HepG2 (cell line): ENCODE measurements around the gene ZNF318. TPM values are rescaled to one million over a fixed set of nuclear protein-coding genes. Genes with fewer than 3 reads are reported as not detected.

Experiments used
- ATAC-seq: fragments of 200-7000 bp; cut with Tn5 transposase; 3 replicates; pipeline ENCODE4 v1.9.1; 2020; ENCODE audit warnings: mild to moderate bottlenecking, moderate library complexity
- BruUV-seq: library from RNA; stranded (reverse); fragments of 400-500 nt; replicated peaks from 2 replicates; lab custom pipeline; 2021; lab: Mats Ljungman, UMichigan
- CTCF ChIA-PET: fragments of 300-600 bp; formaldehyde crosslinking; extraction: SDS; loops from one replicate; lab custom pipeline; 2021; ENCODE audit warnings: low total read pairs, inconsistent platforms, low intra/inter-chr PET ratio; lab: Yijun Ruan, JAX
- POLR2A ChIA-PET: fragments of 350-600 bp; sonication (Branson Sonifier 250); formaldehyde crosslinking; loops from one replicate; lab custom pipeline; 2020; ENCODE audit warnings: antibody characterized with exemption, inconsistent platforms; lab: Yijun Ruan, JAX
- DNase-seq: peaks from one replicate; pipeline ENCODE4 v3.0.0-alpha.2; 2015; ENCODE audit warnings: low spot score
- FAIRE-seq: peaks from 3 replicates; lab custom pipeline; 2011; peaks lifted over from hg19 to GRCh38; lab: Jason Lieb, UNC
- H2AFZ ChIP-seq: one replicate; pipeline ENCODE4 v1.6.1; 2011; ENCODE audit warnings: low read length, inconsistent platforms
- H3K27ac ChIP-seq: fragments of 300-600 bp; 3 replicates; pipeline ENCODE4 v1.8.0; 2011; ENCODE audit warnings: mixed run types, mild to moderate bottlenecking, mixed read lengths, low read length, inconsistent platforms; ENCODE audit not compliant: insufficient read depth; ENCODE audit errors: extremely low read length
- H3K27me3 ChIP-seq, 2 experiments: fragments of 200-600 bp in 1 of 2; 2 replicates in 1 of 2; 3 replicates in 1 of 2; pipeline versions ENCODE4 v1.6.0 to v1.8.0; 2011; ENCODE audit warnings: low read length in 2 of 2, mild to moderate bottlenecking in 2 of 2, moderate library complexity in 2 of 2, inconsistent platforms in 1 of 2; ENCODE audit not compliant: insufficient read depth in 2 of 2, control insufficient read depth in 1 of 2
- H3K36me3 ChIP-seq, 2 experiments: fragments of 200-600 bp in 1 of 2; replicated peaks in 1 of 2; 2 replicates in 1 of 2; 3 replicates in 1 of 2; pipeline versions ENCODE4 v1.5.1 to v1.8.0; 2011; ENCODE audit warnings: low read length in 2 of 2, inconsistent platforms in 1 of 2; ENCODE audit not compliant: insufficient read depth in 2 of 2, control insufficient read depth in 1 of 2
- H3K4me1 ChIP-seq: 2 replicates; pipeline ENCODE4 v1.5.1; 2012; ENCODE audit warnings: low read length, inconsistent platforms; ENCODE audit not compliant: insufficient read depth
- H3K4me2 ChIP-seq: 2 replicates; pipeline ENCODE4 v1.6.0; 2011; ENCODE audit warnings: low read depth, low read length, inconsistent platforms
- H3K4me3 ChIP-seq, 3 experiments: fragments of 200-600 bp in 1 of 3; sonication (generic), shearing (Covaris generic) in 1 of 3; replicated peaks in 1 of 3; 2 replicates each; pipeline ENCODE4 v1.5.1; 2011 to 2016; ENCODE audit warnings: low read length in 3 of 3, inconsistent platforms in 2 of 3, low read depth in 2 of 3, mild to moderate bottlenecking in 2 of 3, control low read depth in 1 of 3, mixed read lengths in 1 of 3; ENCODE audit not compliant: insufficient read depth in 1 of 3
- H3K79me2 ChIP-seq: one replicate; pipeline ENCODE4 v1.6.1; 2011; ENCODE audit warnings: low read length, inconsistent platforms; ENCODE audit not compliant: insufficient read depth
- H3K9ac ChIP-seq: 2 replicates; pipeline ENCODE4 v1.6.0; 2011; ENCODE audit warnings: mild to moderate bottlenecking, low read depth, low read length, inconsistent platforms; ENCODE audit not compliant: insufficient read depth
- H3K9me3 ChIP-seq: 2 replicates; pipeline ENCODE4 v1.5.1; 2012; ENCODE audit warnings: mild to moderate bottlenecking, low read length
- H4K20me1 ChIP-seq: 2 replicates; pipeline ENCODE4 v1.6.0; 2011; ENCODE audit warnings: inconsistent platforms, mild to moderate bottlenecking, low read length, moderate library complexity; ENCODE audit not compliant: insufficient read depth
- MBD4 ChIP-seq: IDR thresholded peaks from 2 replicates; pipeline ENCODE4 v1.6.1; 2012; ENCODE audit warnings: low read length, inconsistent platforms, borderline replicate concordance
- PHF21A ChIP-seq: sonication (generic); formaldehyde crosslinking; IDR thresholded peaks from 2 replicates; pipeline ENCODE4 v1.5.0; 2020; ENCODE audit warnings: mild to moderate bottlenecking, missing genetic modification reagents
- PLRG1 ChIP-seq: fragments of 450-650 bp; conservative IDR thresholded peaks from 2 replicates; pipeline ENCODE4 v1.6.1; 2016
- SCMH1 ChIP-seq: sonication (generic); formaldehyde crosslinking; IDR thresholded peaks from 2 replicates; pipeline ENCODE4 v1.9.0; 2021; ENCODE audit warnings: missing genetic modification reagents, mild to moderate bottlenecking, borderline replicate concordance
- SNAPC2 ChIP-seq: sonication (generic); formaldehyde crosslinking; IDR thresholded peaks from 2 replicates; pipeline ENCODE4 v1.8.1; 2022; ENCODE audit warnings: mild to moderate bottlenecking, missing genetic modification reagents
- XBP1 ChIP-seq: sonication (generic); formaldehyde crosslinking; IDR thresholded peaks from 2 replicates; pipeline ENCODE4 v1.5.0; 2020; ENCODE audit warnings: missing genetic modification reagents
- ZNF12 ChIP-seq: sonication (generic); formaldehyde crosslinking; IDR thresholded peaks from 2 replicates; pipeline ENCODE4 v1.5.0; 2020; ENCODE audit warnings: missing genetic modification reagents
- ZNF572 ChIP-seq: sonication (generic); formaldehyde crosslinking; IDR thresholded peaks from 2 replicates; pipeline ENCODE4 v1.5.1; 2020; ENCODE audit warnings: mild to moderate bottlenecking, missing genetic modification reagents
- ZNF83 ChIP-seq: sonication (generic); formaldehyde crosslinking; IDR thresholded peaks from 2 replicates; pipeline ENCODE4 v1.4.0; 2020; ENCODE audit warnings: missing genetic modification reagents, mild to moderate bottlenecking, borderline replicate concordance
- in situ Hi-C: cut with HindIII; loops from 2 replicates; pipeline ENCODE4 v1.10.0; 2017; ENCODE audit warnings: low pct_unique_long_range_greater_than_20kb; ENCODE audit not compliant: extremely low pct_ligation_motif_present
- intact Hi-C: fragments of 100-400 bp; cut with micrococcal nuclease; formaldehyde crosslinking; loops from one replicate; pipeline ENCODE4 v1.10.0; 2022; ENCODE audit not compliant: unreplicated experiment
- polyA plus RNA-seq, 8 experiments: library from polyadenylated mRNA; depleted of rRNA in 3 of 8; stranded (reverse) in 7 of 8; unstranded in 1 of 8; fragments of >200 nt; fragmentation: Illumina TruSeq in 4 of 8; extraction: Trizol in 4 of 8; gene quantifications; 2 replicates each; pipeline versions ENCODE4 v1.2.1 to v1.2.3, GENCODE V29; 2011 to 2016; ENCODE audit warnings: low read depth in 4 of 8, missing spikeins in 1 of 8, mixed read lengths in 1 of 8; ENCODE audit not compliant: insufficient read depth in 1 of 8
- total RNA-seq, 5 experiments: library from RNA; depleted of rRNA; stranded (reverse); fragments of >200 nt; fragmentation: Illumina TruSeq; extraction: Trizol; gene quantifications; 2 replicates each; pipeline ENCODE4 v1.2.3, GENCODE V29; 2016; ENCODE audit warnings: low read depth in 1 of 5
- TF ChIP-seq, protein P1 (sequence below): IDR thresholded peaks from 2 replicates; pipeline ENCODE4 v1.4.0; 2020; ENCODE audit warnings: mild to moderate bottlenecking, missing genetic modification reagents
- TF ChIP-seq, protein P2 (sequence below): sonication (generic); formaldehyde crosslinking; conservative IDR thresholded peaks from 2 replicates; pipeline ENCODE4 v1.4.0; 2020; ENCODE audit warnings: missing genetic modification reagents
- TF ChIP-seq, protein P3 (sequence below): sonication (generic); formaldehyde crosslinking; IDR thresholded peaks from 2 replicates; pipeline ENCODE4 v1.5.0; 2020; ENCODE audit warnings: mild to moderate bottlenecking, missing genetic modification reagents
- TF ChIP-seq, protein P4 (sequence below): sonication (generic); formaldehyde crosslinking; IDR thresholded peaks from 2 replicates; pipeline ENCODE4 v1.4.0; 2020; ENCODE audit warnings: missing genetic modification reagents

Gene ZNF318
- total and polyA plus RNA-seq, 2 of the 13 experiments (the other 11 are each of a cell fraction or from before 2014, with no cell fraction given), result 13.0 to 14.5 TPM

DNA sequence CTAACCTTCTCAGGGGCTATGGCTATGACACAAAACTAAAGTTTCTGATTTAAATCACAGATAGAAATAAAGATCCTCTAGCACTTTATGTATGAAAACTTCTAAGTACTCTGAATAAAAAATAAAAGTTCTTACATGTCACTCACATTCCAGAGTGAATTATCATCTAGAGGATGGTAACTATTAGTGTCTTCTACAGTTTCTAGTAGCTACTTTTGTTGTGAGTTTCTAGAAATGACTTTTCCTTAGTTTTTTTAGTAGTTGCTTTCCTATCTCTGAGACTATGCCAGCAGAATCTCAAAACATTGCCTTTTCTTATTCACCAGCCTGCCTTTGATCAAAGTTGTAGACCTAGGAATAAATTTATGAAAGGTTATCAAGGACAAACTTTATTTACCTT lies 10.1 kb downstream of the ZNF318 start:
- H3K9ac ChIP-seq, result no peak overlapping the region
- ATAC-seq (no peak), DNase-seq (no peak), FAIRE-seq (no peak)
- no TSS peak for BruUV-seq
- H3K4me1 ChIP-seq, result peaks cover 12% of the 10 kb centered on the region
- H3K27me3 ChIP-seq, result no peaks in the 10 kb centered on the region
- H3K79me2 ChIP-seq, result peaks cover 2% of the 10 kb centered on the region
- H3K9me3 ChIP-seq, result no peaks in the 10 kb centered on the region
- ChIA-PET POLR2A (interaction anchor here (1.0 to 2.8 kb wide), 2 partner anchors 9 to 97 kb away, joined by 3 to 17 read pairs; partner anchors contain the start of gene ZNF318), CTCF (no interaction called here)
- no peak overlapping the region for H2AFZ ChIP-seq
- in situ Hi-C loops (loop anchor here (5.0 kb wide), 1 partner anchor 97 kb away; no protein-coding TSS in a partner anchor), intact Hi-C loops (no loop called here)
- TF ChIP-seq PHF21A (CRISPR knock-in tag) (no peak), PLRG1 (no peak), SNAPC2 (CRISPR knock-in tag) (no peak), MBD4 (no peak), SCMH1 (CRISPR knock-in tag) (no peak), ZNF12 (CRISPR knock-in tag) (no peak), XBP1 (CRISPR knock-in tag) (no peak), ZNF83 (no peak), ZNF572 (no peak)
- TF ChIP-seq, protein P1, sequence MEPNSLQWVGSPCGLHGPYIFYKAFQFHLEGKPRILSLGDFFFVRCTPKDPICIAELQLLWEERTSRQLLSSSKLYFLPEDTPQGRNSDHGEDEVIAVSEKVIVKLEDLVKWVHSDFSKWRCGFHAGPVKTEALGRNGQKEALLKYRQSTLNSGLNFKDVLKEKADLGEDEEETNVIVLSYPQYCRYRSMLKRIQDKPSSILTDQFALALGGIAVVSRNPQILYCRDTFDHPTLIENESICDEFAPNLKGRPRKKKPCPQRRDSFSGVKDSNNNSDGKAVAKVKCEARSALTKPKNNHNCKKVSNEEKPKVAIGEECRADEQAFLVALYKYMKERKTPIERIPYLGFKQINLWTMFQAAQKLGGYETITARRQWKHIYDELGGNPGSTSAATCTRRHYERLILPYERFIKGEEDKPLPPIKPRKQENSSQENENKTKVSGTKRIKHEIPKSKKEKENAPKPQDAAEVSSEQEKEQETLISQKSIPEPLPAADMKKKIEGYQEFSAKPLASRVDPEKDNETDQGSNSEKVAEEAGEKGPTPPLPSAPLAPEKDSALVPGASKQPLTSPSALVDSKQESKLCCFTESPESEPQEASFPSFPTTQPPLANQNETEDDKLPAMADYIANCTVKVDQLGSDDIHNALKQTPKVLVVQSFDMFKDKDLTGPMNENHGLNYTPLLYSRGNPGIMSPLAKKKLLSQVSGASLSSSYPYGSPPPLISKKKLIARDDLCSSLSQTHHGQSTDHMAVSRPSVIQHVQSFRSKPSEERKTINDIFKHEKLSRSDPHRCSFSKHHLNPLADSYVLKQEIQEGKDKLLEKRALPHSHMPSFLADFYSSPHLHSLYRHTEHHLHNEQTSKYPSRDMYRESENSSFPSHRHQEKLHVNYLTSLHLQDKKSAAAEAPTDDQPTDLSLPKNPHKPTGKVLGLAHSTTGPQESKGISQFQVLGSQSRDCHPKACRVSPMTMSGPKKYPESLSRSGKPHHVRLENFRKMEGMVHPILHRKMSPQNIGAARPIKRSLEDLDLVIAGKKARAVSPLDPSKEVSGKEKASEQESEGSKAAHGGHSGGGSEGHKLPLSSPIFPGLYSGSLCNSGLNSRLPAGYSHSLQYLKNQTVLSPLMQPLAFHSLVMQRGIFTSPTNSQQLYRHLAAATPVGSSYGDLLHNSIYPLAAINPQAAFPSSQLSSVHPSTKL (CRISPR knock-in tag), result no peak
- TF ChIP-seq, protein P2, sequence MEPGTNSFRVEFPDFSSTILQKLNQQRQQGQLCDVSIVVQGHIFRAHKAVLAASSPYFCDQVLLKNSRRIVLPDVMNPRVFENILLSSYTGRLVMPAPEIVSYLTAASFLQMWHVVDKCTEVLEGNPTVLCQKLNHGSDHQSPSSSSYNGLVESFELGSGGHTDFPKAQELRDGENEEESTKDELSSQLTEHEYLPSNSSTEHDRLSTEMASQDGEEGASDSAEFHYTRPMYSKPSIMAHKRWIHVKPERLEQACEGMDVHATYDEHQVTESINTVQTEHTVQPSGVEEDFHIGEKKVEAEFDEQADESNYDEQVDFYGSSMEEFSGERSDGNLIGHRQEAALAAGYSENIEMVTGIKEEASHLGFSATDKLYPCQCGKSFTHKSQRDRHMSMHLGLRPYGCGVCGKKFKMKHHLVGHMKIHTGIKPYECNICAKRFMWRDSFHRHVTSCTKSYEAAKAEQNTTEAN, result no peak
- TF ChIP-seq, protein P3, sequence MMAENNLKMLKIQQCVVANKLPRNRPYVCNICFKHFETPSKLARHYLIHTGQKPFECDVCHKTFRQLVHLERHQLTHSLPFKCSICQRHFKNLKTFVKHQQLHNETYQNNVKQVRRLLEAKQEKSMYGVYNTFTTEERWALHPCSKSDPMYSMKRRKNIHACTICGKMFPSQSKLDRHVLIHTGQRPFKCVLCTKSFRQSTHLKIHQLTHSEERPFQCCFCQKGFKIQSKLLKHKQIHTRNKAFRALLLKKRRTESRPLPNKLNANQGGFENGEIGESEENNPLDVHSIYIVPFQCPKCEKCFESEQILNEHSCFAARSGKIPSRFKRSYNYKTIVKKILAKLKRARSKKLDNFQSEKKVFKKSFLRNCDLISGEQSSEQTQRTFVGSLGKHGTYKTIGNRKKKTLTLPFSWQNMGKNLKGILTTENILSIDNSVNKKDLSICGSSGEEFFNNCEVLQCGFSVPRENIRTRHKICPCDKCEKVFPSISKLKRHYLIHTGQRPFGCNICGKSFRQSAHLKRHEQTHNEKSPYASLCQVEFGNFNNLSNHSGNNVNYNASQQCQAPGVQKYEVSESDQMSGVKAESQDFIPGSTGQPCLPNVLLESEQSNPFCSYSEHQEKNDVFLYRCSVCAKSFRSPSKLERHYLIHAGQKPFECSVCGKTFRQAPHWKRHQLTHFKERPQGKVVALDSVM (CRISPR knock-in tag), result no peak
- TF ChIP-seq, protein P4, sequence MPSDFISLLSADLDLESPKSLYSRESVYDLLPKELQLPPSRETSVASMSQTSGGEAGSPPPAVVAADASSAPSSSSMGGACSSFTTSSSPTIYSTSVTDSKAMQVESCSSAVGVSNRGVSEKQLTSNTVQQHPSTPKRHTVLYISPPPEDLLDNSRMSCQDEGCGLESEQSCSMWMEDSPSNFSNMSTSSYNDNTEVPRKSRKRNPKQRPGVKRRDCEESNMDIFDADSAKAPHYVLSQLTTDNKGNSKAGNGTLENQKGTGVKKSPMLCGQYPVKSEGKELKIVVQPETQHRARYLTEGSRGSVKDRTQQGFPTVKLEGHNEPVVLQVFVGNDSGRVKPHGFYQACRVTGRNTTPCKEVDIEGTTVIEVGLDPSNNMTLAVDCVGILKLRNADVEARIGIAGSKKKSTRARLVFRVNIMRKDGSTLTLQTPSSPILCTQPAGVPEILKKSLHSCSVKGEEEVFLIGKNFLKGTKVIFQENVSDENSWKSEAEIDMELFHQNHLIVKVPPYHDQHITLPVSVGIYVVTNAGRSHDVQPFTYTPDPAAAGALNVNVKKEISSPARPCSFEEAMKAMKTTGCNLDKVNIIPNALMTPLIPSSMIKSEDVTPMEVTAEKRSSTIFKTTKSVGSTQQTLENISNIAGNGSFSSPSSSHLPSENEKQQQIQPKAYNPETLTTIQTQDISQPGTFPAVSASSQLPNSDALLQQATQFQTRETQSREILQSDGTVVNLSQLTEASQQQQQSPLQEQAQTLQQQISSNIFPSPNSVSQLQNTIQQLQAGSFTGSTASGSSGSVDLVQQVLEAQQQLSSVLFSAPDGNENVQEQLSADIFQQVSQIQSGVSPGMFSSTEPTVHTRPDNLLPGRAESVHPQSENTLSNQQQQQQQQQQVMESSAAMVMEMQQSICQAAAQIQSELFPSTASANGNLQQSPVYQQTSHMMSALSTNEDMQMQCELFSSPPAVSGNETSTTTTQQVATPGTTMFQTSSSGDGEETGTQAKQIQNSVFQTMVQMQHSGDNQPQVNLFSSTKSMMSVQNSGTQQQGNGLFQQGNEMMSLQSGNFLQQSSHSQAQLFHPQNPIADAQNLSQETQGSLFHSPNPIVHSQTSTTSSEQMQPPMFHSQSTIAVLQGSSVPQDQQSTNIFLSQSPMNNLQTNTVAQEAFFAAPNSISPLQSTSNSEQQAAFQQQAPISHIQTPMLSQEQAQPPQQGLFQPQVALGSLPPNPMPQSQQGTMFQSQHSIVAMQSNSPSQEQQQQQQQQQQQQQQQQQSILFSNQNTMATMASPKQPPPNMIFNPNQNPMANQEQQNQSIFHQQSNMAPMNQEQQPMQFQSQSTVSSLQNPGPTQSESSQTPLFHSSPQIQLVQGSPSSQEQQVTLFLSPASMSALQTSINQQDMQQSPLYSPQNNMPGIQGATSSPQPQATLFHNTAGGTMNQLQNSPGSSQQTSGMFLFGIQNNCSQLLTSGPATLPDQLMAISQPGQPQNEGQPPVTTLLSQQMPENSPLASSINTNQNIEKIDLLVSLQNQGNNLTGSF (CRISPR knock-in tag), result no peak
- H3K4me2 ChIP-seq, result no peak overlapping the region
- no peak overlapping the region for H3K4me3 ChIP-seq
- H3K36me3 ChIP-seq, result peaks cover 27 to 73% of the 10 kb centered on the region in 2 experiments
- no peaks in the 10 kb centered on the region; the same call in 1 of the 2 replicates for H4K20me1 ChIP-seq
- no peak overlapping the region for H3K27ac ChIP-seq
